NCI-H226 (cell line): Measurements from ENCODE around the gene HCAR2.
"Not testable (repeated sequence)": the region's sequence is repeated elsewhere in the genome, so short reads cannot be mapped to it uniquely, and the experiment has no call there.

Experiments used
- DNase-seq: peaks from one replicate; pipeline ENCODE4 v3.0.0-alpha.2; 2015

The HCAR2 gene

DNA sequence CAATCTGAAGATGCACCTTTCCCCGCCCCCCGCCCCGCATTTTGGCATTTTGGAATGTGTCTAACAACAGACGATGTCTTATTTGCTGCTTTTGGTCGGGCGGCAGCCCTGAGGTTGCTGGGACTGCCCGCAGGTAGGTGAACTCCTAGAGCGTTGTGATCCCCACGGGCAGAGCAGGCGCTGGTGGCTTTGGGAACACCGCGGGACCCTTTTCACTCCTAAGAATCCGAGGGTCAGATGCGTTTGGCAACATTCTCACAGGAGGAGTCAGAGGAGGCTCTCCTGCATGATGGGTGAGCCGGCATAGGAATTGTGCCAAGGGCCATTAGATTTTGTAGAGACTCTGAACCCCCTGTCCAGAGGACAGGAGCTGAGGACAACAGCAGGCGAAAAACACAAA is 41.9 kb downstream of the HCAR2 start:
- no peak for DNase-seq

GRCh38 chr12:122659579-122659978 is 43.6 kb downstream of the HCAR2 start:
- DNase-seq: no peak

DNA sequence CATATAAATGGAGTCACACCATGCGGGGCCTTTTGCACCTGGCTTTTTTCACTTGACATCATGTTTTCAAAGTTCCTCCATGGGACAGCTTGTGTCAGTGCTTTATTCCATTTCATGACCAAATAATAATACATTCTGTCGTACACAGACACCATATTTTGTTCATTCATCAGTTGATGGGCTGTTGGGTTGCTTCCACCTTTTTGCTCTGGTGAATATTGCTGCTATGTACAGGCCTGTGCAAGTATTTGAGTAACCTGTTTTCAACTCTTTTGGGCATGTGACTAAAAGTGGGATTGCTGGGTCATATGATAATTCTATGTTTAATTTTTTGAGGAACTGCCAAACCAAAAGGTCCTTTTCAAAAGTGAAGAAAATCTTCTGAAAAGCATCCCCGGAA is 46.9 kb downstream of the HCAR2 start:
- DNase-seq: no peak

- DNase-seq: not testable (repeated sequence)
These were observed 49.9 kb downstream of the HCAR2 start for GRCh38 chr12:122653291-122653690.

DNA sequence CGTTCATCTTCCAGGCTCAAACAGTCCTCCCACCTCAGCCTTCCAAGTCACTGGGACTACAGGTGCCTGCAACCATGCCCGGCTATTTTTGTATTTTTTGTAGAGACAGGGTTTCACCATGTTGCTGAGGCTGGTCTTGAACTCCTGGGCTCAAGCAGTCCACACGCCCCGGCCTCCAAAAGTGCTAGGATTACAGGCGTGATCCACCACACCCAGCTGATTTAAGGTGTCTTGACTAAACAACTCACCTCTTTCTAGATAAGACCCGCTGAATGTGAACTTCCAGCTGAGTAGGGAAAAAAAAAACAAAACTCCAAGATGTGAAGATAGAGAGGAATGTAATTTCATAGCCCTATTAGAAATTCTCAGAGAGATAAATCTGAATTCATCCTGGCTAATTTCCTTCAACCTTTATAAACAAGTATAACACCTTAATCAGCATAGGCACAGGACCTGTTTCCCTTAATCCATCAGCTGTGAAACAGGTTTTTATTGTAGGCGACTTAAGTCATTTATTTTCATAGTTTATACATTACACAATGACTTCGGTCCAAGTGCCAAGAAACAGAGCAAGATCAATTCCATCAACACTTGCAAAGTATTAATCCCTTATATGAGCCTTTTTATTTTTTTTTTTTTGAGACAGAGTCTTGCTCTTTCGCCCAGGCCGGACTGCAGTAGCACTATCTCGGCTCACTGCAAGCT is 51.5 kb downstream of the HCAR2 start:
- DNase-seq: no peak
